Esophagus mucosa (tissue), 1 donor: Measurements from ENCODE around the gene MARCHF3. TPM values are rescaled to one million over a fixed set of nuclear protein-coding genes. Genes with fewer than 3 reads are reported as not detected.
"Not testable (repeated sequence)": the region's sequence is repeated elsewhere in the genome, so short reads cannot be mapped to it uniquely, and the experiment has no call there.

ENCODE experiments used
- ATAC-seq: fragments of 200-7000 bp; cut with Tn5 transposase; one replicate; pipeline ENCODE4 v1.9.1; 2020
- total RNA-seq: library from RNA; stranded (reverse); gene quantifications from one replicate; pipeline ENCODE4 v1.2.4, GENCODE V29; 2023
- donor health status: DM: yes; HTN: yes; CAD: no.

MARCHF3 gene
- total RNA-seq, 1 donor from 2014 or later: 2.4 TPM

- ATAC-seq: no peak
These were observed 114.9 kb downstream of the MARCHF3 start for GRCh38 chr5:126915496-126915895.

- ATAC-seq: no peak
These were observed 115.4 kb downstream of the MARCHF3 start for GRCh38 chr5:126914801-126915436.

GRCh38 chr5:126912616-126913200 is 117.7 kb downstream of the MARCHF3 start:
- no peak for ATAC-seq

- no peak for ATAC-seq
These were observed 118.4 kb downstream of the MARCHF3 start for GRCh38 chr5:126911986-126912385.

DNA sequence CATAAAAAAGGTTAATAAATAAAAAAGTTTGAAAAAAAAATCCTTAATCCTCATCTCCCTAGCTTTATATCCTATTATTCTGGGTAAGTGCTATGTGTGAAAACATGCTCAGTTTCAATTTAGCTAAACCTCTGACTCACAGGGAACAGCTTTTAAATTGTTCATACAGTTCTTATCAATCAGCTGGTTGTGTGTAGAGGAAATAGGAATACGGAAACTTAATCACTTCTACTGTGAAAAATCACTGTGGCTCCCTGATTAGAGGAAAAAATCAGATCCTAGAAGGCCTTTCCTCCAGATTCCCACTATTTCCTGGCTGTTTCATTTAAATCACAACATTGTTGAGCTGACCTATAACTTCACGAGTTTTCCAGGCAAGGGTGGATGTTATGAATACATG is 120.5 kb downstream of the MARCHF3 start:
- ATAC-seq: no peak

GRCh38 chr5:126904407-126904806 is 126.0 kb downstream of the MARCHF3 start:
- ATAC-seq: not testable (repeated sequence)

DNA sequence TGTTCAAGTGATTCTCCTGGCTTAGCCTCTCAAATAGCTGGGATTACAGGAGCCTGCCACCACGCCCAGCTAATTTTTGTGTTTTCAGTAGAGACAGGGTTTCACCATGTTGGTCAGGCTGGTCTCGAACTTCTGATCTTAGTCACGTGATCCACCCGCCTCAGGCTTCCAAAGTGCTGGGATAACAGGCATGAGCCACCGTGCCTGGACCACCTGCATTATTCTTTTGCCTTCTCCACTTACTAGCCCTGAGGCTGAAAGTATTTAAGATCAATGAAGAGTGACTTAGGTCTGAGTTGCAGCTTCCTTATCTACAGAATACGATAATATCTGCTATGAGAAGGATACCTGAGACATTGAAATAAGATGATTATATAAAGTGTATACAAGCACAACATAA is 129.6 kb downstream of the MARCHF3 start:
- ATAC-seq: no peak

DNA sequence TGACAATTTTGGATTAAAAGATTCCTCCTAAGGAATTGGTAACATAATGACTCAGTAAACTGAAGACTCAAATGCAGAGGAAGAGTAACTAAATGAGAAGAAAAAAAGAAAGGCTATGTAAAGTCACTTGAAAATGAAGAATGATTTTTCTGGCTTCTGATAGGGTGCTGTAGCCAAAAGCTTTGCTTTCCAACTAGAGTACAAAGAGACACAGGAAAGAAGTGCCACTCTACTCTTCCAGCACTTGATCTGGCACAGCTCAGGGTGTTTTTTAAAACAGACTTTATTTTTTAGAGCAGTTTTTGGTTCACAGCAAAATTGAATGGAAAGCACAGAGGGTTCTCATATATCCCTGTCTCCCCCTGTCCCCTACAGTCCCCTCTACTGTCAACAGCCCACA is 130.9 kb downstream of the MARCHF3 start:
- no peak for ATAC-seq

- no peak for ATAC-seq
These were observed 132.3 kb downstream of the MARCHF3 start for GRCh38 chr5:126897851-126898630.

GRCh38 chr5:126896170-126896702 is 134.1 kb downstream of the MARCHF3 start:
- ATAC-seq: no peak

DNA sequence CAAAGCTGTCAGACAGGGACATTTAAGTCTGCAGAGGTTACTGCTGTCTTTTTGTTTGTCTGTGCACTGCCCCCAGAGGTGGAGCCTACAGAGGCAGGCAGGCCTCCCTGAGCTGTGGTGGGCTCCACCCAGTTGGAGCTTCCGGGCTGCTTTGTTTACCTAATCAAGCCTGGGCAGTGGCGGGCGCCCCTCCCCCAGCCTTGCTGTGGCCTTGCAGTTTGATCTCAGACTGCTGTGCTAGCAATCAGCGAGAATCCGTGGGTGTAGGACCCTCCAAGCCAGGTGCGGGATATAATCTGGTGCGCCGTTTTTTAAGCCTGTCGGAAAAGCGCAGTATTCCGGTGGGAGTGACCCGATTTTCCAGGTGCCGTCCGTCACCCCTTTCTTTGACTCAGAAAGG is 134.6 kb downstream of the MARCHF3 start:
- ATAC-seq: not testable (repeated sequence)

DNA sequence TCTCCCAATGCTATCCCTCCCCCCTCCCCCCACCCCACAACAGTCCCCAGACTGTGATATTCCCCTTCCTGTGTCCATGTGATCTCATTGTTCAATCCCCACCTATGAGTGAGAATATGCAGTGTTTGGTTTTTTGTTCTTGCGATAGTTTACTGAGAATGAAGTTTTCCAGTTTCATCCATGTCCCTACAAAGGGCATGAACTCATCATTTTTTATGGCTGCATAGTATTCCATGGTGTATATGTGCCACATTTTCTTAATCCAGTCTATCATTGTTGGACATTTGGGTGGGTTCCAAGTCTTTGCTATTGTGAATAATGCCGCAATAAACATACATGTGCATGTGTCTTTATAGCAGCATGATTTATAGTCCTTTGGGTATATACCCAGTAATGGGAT is 139.9 kb downstream of the MARCHF3 start:
- ATAC-seq: not testable (repeated sequence)

- no peak for ATAC-seq
These were observed 142.2 kb downstream of the MARCHF3 start for GRCh38 chr5:126888175-126888574.

- no peak for ATAC-seq
These were observed 146.0 kb downstream of the MARCHF3 start for GRCh38 chr5:126884269-126884819.

GRCh38 chr5:126883564-126884245 is 146.7 kb downstream of the MARCHF3 start:
- no peak for ATAC-seq

GRCh38 chr5:126881821-126882600 is 148.3 kb downstream of the MARCHF3 start:
- ATAC-seq: no peak

GRCh38 chr5:126878634-126879033 is 151.7 kb downstream of the MARCHF3 start:
- ATAC-seq: no peak

DNA sequence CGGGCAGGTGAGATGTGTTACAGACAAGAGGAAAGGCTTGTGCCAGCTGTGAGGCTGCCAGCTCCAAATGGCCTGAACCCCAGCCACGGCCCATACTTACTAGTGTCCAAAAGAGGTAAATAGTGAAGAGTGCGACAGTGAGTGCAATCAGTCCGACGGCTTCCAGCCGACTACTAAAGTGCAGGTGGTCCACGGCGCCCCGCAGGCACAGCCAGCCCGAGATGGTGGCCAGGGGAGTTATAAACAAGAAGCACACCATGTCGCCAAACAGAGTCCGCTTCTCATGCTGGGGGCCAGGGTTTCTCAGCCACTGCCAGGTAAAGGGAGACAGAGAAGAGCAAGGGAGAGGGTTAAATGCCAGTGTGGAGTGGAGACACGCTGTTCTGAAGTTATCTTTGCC is 152.3 kb downstream of the MARCHF3 start:
- ATAC-seq: no peak

DNA sequence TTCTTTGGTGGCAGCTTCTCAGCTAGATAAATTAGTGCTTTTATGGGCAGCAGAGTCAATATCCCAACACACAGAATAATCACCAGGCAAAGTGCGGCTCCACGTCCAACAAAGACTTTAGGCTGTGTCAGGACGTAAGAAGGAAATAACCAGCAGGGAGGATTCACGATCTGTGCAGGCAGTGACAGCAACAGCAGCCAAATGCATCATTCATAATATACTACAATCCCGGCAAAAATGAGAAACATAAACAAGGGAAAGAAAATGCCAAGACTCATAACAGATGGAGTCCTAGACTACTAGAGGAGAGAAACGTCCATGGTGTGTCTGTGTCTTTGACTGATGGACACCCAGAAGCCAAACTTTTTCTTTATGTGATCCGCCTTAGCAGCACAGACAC is 152.8 kb downstream of the MARCHF3 start:
- no peak for ATAC-seq

- ATAC-seq: no peak
These were observed 155.0 kb downstream of the MARCHF3 start for GRCh38 chr5:126875303-126875785.

DNA sequence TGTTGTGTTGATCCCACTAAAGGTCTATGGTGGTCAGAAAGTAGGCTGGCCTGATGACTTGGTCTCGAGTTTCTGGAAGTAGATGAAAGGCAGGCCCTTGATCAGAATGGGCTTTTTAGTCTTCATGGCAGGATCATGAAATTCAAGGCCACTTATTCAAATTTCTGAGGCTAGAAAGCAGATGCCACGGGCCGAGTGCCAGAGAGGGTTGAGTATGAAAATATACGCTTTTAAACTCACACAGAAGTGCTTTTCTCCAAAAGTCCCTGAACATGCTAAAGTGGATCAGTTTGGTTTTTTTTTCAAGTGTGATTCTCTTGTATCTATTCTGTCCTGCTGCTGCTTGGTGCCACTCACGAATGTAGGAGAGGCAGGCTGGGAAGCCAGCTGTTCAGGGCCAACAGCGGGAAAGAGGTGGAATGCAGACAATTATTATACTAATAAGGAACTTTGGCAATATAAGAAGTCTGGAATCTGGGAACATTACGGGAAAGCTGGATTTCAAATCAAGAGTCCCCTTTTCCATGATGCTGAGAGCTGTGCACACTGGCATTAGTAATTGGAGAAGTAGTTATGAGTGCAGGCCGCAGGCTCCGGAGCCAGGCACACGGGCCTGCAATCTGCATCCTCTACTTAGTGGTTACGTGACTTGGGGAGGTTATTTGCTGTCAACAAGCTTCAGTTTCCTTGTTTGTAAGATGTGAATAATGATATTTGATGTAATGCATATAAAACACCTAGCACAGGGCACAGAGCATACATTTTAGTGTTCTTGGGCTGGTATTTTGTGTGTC is 157.6 kb downstream of the MARCHF3 start:
- no peak for ATAC-seq
